Ishikawa (cell line): ENCODE results near the gene GPT2.

Experiments used
- CEBPB ChIP-seq: IDR thresholded peaks from 2 replicates; pipeline ENCODE4 v1.6.1; 2012
- CREB1 ChIP-seq: IDR thresholded peaks from 2 replicates; pipeline ENCODE4 v1.6.1; 2012; ENCODE audit warnings: low read depth
- EGR1 ChIP-seq: IDR thresholded peaks from 2 replicates; pipeline ENCODE4 v1.6.1; 2012
- EP300 ChIP-seq: IDR thresholded peaks from 2 replicates; pipeline ENCODE4 v1.6.1; 2012; ENCODE audit warnings: borderline replicate concordance
- FOXM1 ChIP-seq: IDR thresholded peaks from 2 replicates; pipeline ENCODE4 v1.6.1; 2012; ENCODE audit warnings: low read depth, borderline replicate concordance
- NFIC ChIP-seq: IDR thresholded peaks from 2 replicates; pipeline ENCODE4 v1.6.1; 2012
- RAD21 ChIP-seq: IDR thresholded peaks from 2 replicates; pipeline ENCODE4 v1.6.1; 2012; ENCODE audit warnings: low read depth
- TAF1 ChIP-seq: IDR thresholded peaks from 2 replicates; pipeline ENCODE4 v1.6.1; 2012; ENCODE audit warnings: low read depth, mild to moderate bottlenecking
- TF ChIP-seq, protein P1 (sequence below): IDR thresholded peaks from 2 replicates; pipeline ENCODE4 v1.6.1; 2012
- TF ChIP-seq, protein P2 (sequence below): IDR thresholded peaks from 2 replicates; pipeline ENCODE4 v1.6.1; 2012; ENCODE audit warnings: low read depth, mild to moderate bottlenecking

DNA sequence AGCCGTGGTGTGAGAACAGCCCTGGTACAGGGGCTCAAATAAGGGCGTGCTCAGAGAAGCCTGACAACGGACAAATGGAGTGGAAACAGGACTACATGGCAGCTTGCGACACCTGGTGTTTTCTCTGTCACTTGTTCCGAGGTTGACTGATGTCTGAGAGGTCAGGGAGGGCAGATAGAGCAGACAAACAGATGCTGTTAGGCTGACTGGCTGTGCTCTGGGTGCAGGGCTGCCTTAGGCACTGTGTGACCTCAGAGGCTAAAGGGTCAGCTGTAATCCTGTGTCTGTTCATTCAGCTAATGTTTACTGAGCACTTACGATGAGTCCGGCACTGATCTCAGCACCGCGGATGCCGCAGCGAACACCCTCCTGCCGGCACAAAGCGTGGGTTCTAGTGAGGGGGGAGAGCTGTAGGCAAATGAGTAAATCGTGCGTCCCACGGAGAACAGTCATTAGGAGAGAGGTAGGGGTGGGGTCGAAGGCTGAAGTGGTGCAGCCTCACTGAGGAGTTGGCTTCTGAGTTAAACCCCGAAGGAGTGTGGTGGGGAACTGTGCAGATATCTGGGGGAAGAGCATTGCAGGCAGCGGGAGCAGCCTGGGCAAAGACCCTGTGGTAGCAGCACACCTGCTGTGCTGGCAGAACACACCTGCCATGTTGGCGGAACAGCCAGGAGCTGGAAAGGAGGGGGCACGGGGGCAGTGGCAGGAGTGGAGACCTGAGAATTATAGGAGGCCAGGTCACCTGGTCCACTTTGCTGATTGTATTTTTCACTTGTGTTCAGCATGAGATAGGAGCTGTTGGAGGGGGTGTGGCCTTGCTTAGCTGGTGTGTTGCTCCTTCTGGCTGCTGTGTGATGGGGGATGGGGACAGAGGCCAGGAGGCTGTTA is 35.0 kb downstream of the GPT2 start:
- TF ChIP-seq CEBPB (no peak), TAF1 (no peak), FOXM1 (no peak), RAD21 (no peak), NFIC (no peak), CREB1 (no peak), EP300 (no peak), EGR1 (no peak)
- TF ChIP-seq, protein P1, sequence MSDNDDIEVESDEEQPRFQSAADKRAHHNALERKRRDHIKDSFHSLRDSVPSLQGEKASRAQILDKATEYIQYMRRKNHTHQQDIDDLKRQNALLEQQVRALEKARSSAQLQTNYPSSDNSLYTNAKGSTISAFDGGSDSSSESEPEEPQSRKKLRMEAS: no peak
- TF ChIP-seq, protein P2, sequence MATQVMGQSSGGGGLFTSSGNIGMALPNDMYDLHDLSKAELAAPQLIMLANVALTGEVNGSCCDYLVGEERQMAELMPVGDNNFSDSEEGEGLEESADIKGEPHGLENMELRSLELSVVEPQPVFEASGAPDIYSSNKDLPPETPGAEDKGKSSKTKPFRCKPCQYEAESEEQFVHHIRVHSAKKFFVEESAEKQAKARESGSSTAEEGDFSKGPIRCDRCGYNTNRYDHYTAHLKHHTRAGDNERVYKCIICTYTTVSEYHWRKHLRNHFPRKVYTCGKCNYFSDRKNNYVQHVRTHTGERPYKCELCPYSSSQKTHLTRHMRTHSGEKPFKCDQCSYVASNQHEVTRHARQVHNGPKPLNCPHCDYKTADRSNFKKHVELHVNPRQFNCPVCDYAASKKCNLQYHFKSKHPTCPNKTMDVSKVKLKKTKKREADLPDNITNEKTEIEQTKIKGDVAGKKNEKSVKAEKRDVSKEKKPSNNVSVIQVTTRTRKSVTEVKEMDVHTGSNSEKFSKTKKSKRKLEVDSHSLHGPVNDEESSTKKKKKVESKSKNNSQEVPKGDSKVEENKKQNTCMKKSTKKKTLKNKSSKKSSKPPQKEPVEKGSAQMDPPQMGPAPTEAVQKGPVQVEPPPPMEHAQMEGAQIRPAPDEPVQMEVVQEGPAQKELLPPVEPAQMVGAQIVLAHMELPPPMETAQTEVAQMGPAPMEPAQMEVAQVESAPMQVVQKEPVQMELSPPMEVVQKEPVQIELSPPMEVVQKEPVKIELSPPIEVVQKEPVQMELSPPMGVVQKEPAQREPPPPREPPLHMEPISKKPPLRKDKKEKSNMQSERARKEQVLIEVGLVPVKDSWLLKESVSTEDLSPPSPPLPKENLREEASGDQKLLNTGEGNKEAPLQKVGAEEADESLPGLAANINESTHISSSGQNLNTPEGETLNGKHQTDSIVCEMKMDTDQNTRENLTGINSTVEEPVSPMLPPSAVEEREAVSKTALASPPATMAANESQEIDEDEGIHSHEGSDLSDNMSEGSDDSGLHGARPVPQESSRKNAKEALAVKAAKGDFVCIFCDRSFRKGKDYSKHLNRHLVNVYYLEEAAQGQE: no peak
